Breast epithelium (tissue), 3 donors: Measurements from ENCODE around the gene A3GALT2.

ENCODE experiments used
- CTCF ChIP-seq, 3 donors: fragments of 450-650 bp; IDR thresholded peaks; one replicate each; pipeline ENCODE4 v1.5.1; 2016 to 2017; ENCODE audit warnings: antibody characterized with exemption in 3 of 3, mild to moderate bottlenecking in 3 of 3, moderate library complexity in 3 of 3
- POLR2A ChIP-seq: fragments of 450-650 bp; IDR thresholded peaks from one replicate; pipeline ENCODE4 v1.6.1; 2016; ENCODE audit warnings: antibody characterized with exemption, mild to moderate bottlenecking, moderate library complexity
- POLR2AphosphoS5 ChIP-seq, 3 donors: sonication (generic); formaldehyde crosslinking; IDR thresholded peaks; one replicate each; pipeline ENCODE4 v1.6.1; 2017; ENCODE audit warnings: antibody characterized with exemption in 3 of 3

- TF ChIP-seq POLR2AphosphoS5 (IDR thresholded peaks at IDR 0.05): no peak
- TF ChIP-seq POLR2A: no peak
- TF ChIP-seq CTCF (IDR thresholded peaks at IDR 0.05): no peak
Observed at GRCh38 chr1:33270379-33270778, 50.5 kb downstream of the A3GALT2 start.
